ENCODE results near the gene CYSRT1. TPM values are rescaled to one million over a fixed set of nuclear protein-coding genes. Genes with fewer than 3 reads are reported as not detected.

The CYSRT1 gene
- total and polyA plus RNA-seq, 3 donors from 2014 or later = 3.0 to 5.6 (median 3.7) TPM

DNA sequence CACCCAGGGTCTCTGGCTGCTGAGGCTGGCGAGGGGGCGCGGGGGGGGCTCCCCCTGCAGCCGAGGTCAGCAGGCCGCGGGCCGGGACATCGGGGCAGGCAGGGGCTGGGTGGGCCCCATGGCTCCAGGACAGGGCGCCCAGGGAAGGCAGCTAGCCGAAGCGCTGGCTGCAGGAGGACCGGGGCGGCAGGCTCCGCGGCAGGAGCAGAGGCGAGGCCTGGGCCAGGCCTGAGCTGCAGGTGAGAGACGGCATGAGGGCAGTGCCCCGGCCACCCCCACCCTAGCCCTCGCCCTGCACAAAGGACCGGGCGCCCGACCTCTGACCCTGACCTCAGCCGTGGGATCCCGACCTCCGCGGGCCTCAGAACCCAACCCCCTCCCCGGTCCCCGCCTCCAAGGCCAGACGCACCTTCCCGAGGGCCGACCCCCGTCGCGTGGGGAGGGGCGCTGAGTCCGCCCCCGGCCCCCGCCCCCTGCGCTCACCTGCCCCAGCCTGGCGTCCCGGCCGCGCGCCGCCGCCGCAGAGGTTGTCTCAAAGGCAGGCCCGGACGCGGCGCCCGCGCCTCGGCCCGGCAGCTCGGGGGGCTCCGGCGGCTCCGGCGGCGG is 3.4 kb upstream of the CYSRT1 start:
- Histone ChIP-seq H3K27ac (no peak overlapping the region), H3K4me1 (peaks cover 23% of the 10 kb centered on the region), H3K36me3 (ENCODE audit: low read depth, missing control alignments) (no peaks in the 10 kb centered on the region), H3K9me3 (no peaks in the 10 kb centered on the region), H3K4me3 (peak overlapping the region in 1 of 2 donors; percentile 2), H3K27me3 (no peaks in the 10 kb centered on the region)
- no peak for DNase-seq
- TF ChIP-seq, protein P1, sequence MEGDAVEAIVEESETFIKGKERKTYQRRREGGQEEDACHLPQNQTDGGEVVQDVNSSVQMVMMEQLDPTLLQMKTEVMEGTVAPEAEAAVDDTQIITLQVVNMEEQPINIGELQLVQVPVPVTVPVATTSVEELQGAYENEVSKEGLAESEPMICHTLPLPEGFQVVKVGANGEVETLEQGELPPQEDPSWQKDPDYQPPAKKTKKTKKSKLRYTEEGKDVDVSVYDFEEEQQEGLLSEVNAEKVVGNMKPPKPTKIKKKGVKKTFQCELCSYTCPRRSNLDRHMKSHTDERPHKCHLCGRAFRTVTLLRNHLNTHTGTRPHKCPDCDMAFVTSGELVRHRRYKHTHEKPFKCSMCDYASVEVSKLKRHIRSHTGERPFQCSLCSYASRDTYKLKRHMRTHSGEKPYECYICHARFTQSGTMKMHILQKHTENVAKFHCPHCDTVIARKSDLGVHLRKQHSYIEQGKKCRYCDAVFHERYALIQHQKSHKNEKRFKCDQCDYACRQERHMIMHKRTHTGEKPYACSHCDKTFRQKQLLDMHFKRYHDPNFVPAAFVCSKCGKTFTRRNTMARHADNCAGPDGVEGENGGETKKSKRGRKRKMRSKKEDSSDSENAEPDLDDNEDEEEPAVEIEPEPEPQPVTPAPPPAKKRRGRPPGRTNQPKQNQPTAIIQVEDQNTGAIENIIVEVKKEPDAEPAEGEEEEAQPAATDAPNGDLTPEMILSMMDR (IDR thresholded peaks at IDR 0.05) = no peak
- TF ChIP-seq POLR2A (IDR thresholded peaks at IDR 0.05) = no peak
- WGBS, 2 donors = 7 to 10% methylated on average over 2 to 33 of the region's 61 CpGs
- intact Hi-C loops (cut with DNase I; ENCODE audit: low total_unique reads) = loop anchor here (10.0 kb wide), 1 partner anchor 107 kb away; the partner anchor contains the start of gene DPP7

DNA sequence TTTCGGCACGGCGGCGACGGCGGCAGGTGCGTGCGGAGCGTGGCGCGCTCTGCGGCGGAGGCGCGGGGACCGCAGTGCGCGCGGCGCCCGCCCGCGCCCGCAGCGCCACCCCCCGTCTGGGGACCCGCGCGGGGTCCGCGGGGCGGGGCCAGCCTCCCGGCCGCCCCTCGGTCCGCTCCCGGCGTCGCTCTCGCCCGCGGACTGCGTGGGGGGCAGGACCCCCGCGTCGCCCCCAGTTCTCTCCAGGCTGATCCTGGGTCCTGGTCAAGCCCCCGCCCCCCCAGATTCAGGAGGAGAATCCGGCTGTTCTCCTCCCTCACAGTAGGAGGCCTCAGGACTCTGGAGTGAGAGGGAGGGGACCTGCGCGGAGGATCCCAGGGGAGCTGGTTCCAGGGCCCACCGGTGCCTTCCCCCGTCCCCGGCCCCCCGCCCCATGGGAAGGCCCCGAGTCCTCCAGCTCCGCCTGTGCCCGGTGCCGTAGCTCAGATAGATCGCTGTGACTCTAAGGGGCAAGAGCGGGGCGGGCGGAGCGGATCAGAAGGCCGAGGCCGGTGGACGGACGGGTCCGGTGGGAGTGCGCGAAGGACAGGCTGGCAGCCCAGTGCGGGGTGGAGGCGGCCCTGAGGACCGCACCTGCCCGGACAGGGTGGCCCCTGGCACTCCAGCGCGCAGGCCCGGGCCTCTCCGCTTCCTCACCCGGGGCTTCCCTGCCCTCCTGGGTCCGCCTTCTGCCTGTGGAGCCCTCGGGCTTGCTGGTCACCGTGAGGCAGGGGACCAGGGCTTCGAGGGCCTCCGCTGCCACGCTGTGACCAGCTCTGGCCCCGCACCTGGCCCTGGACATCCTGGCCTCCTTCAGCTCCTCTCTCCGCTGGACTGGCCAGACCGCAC is 2.5 kb upstream of the CYSRT1 start, which contains the start of gene RNF208:
RNF208 (minus strand) TSS at position 51 of the 888 bp plus-strand sequence. CDS start 1,028 bp downstream, outside the sequence.
- peak within 1 kb of the TSS; percentile 56 to 76 for H3K4me3 ChIP-seq
- H3K27ac ChIP-seq = peak within 1 kb of the TSS; percentile 59 to 68
- WGBS, 2 donors = 0 to 2% methylated on average over 3 to 46 of the region's 88 CpGs
- peaks cover 23% of the 10 kb centered on the region for H3K4me1 ChIP-seq
- H3K36me3 ChIP-seq (ENCODE audit: low read depth, missing control alignments) = no peaks in the 10 kb centered on the region
- intact Hi-C loops (cut with DNase I; ENCODE audit: low total_unique reads) = loop anchor here (10.0 kb wide), 1 partner anchor 108 kb away; the partner anchor contains the start of gene DPP7
- H3K9me3 ChIP-seq = no peaks in the 10 kb centered on the region
- no peak for TF ChIP-seq POLR2A (IDR thresholded peaks at IDR 0.05)
- TF ChIP-seq, protein P1 (IDR thresholded peaks at IDR 0.05) = no peak
- no peaks in the 10 kb centered on the region for H3K27me3 ChIP-seq
- no peak for DNase-seq

DNA sequence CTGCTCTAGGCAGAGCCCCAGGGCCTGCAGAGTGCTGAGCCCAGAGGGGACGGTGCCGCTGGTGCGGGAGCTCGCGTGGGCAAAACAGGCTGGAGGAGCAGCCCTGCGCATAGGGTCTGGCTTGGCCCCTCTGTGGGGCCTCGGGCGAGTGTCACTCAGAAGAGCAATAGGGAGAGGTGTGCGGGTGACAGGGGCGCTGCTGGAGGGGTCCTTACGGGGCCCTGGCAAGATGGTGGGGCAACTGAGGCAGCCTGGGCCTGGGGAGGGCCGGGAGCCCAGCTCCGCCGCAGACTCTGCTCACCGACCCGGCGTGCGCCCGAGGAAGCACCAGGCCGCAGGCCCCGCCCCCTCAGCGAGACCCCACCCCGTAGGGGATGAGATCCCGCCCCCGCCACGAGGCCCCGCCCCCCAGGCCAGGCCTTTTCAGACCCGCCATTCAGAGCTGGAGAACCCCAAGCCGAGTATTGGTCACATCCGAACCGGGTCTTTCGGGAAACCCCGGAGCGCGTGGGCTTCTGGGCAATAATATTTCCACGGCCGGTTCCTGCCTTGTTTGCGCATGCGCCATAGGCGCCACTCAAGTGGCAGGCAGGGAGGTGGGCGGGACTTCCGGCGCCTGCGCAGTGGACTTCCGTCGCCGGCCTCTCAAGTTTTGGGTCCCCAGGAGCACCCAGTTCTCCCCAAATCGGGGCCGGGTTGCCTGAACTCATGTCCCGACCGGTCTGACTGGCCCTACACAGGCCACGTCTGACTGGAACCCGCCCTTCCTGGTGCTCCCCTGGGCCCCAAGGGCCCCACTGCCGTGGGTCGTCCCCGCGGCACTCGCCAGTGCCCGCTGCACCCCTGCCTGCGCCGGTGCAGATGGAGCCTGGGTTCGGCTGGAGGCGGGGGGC is 1.6 kb upstream of the CYSRT1 start:
- peak overlapping the region; percentile 56 to 76 for H3K4me3 ChIP-seq
- TF ChIP-seq, protein P1 (IDR thresholded peaks at IDR 0.05) = no peak
- TF ChIP-seq POLR2A (IDR thresholded peaks at IDR 0.05) = no peak
- intact Hi-C loops (cut with DNase I; ENCODE audit: low total_unique reads) = loop anchor here (10.0 kb wide), 1 partner anchor 109 kb away; the partner anchor contains the start of gene DPP7
- H3K36me3 ChIP-seq (ENCODE audit: low read depth, missing control alignments) = no peaks in the 10 kb centered on the region
- no peaks in the 10 kb centered on the region for H3K27me3 ChIP-seq
- peak; percentile 96 for DNase-seq
- H3K9me3 ChIP-seq = no peaks in the 10 kb centered on the region
- WGBS, 2 donors = 0 to 1% methylated on average over 2 to 62 of the region's 63 CpGs
- peaks cover 26% of the 10 kb centered on the region for H3K4me1 ChIP-seq
- H3K27ac ChIP-seq = peak overlapping the region; percentile 59 to 68

DNA sequence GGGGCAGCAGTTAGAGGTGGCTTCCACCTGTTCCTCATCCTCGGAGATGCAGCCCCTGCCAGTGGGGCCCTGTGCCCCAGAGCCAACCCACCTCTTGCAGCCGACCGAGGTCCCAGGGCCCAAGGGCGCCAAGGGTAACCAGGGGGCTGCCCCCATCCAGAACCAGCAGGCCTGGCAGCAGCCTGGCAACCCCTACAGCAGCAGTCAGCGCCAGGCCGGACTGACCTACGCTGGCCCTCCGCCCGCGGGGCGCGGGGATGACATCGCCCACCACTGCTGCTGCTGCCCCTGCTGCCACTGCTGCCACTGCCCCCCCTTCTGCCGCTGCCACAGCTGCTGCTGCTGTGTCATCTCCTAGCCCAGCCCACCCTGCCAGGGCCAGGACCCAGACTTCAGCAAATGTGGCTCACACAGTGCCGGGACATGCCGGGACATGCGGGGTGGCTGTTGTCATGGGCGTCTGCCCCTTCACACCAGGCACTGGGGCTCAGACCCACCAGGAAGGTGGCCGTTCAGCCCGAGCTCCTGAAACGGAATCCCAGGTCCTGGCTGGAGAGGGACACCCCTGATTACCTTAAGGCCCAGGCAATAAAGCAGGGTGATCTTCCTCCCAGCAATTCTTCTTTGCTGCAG is 841 bp downstream of the CYSRT1 start:
- TF ChIP-seq, protein P1 (IDR thresholded peaks at IDR 0.05) = no peak
- no peak for TF ChIP-seq POLR2A (IDR thresholded peaks at IDR 0.05)
- no peak for DNase-seq
- intact Hi-C loops (cut with DNase I; ENCODE audit: low total_unique reads) = loop anchor here (10.0 kb wide), 1 partner anchor 111 kb away; the partner anchor contains the start of gene DPP7
- no peak overlapping the region for H3K27ac ChIP-seq
- H3K9me3 ChIP-seq = no peaks in the 10 kb centered on the region
- H3K4me3 ChIP-seq = no peak overlapping the region
- no peaks in the 10 kb centered on the region for H3K36me3 ChIP-seq (ENCODE audit: low read depth, missing control alignments)
- H3K4me1 ChIP-seq = peaks cover 28% of the 10 kb centered on the region
- H3K27me3 ChIP-seq = no peaks in the 10 kb centered on the region
- WGBS, 2 donors = 81 to 93% methylated on average over 6 to 21 of the region's 21 CpGs

Data from testis (tissue), 3 donors.